DMS 273 (cell line): ENCODE results near the gene ZNF281.
"Not testable (repeated sequence)": the region's sequence is repeated elsewhere in the genome, so short reads cannot be mapped to it uniquely, and the experiment has no call there.

Experiments
- DNase-seq: peaks from one replicate; lab custom pipeline; 2025; ENCODE audit not compliant: unreplicated experiment; lab: John Stamatoyannopoulos, UW

Gene ZNF281

DNA sequence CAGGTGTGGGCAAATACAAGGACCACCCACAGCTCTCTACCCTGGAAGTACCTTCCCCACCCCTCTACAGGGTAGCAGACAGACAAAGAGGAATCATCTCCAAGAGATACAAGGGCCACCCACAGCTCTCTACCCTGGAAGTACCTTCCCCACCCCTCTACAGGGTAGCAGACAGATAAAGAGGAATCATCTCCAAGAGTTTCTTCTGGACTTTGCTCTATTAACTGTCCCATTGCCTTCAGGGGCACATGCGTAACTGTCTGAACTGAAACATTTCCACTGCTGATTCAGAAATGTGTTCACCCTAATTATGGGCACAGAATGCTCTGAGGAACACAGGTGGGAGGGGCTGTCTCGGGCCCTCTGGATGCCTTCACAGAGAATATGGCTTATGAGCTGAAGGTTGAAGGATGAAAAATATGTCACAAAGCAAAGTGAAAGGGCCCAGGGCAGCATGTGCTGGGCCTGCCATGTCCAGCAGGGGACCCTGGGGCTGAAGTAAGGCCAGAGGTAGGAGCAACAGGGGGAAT is 43.9 kb downstream of the ZNF281 start:
- DNase-seq: no peak

- no peak for DNase-seq
Observed at GRCh38 chr1:200364831-200365230, 45.0 kb downstream of the ZNF281 start.

DNA sequence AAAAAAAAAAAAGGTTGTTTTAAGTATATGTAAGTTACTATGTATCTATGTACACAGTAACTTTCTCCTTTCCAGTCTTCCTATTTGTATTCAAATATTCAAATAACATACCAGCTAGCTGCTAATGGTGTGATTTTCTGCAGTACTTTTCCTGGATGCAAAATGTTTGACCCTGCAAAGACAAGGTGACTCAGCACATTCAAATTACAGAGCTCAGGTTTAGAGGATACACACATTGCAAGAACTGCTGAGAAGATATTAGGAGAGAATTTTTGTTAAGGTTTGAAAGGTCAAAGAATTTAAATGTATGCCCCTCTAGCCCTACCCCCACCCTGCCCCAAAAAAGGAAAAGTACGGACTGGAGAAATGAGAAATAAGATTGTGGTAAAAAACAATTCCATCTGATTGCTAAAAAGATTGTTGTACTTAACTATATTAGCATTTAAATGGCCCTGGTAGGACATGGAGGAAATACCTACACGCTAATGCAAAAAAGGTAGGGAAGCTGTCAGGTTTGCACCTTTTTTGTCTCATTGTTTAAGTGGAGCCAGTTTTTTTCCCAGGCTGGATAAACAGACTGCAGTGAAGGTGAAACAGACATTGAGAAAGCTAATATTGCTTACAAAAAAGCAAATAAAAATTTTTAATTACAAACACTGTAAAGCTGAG is 45.6 kb downstream of the ZNF281 start:
- no peak for DNase-seq

GRCh38 chr1:200363264-200363933 is 46.4 kb downstream of the ZNF281 start:
- no peak for DNase-seq

DNA sequence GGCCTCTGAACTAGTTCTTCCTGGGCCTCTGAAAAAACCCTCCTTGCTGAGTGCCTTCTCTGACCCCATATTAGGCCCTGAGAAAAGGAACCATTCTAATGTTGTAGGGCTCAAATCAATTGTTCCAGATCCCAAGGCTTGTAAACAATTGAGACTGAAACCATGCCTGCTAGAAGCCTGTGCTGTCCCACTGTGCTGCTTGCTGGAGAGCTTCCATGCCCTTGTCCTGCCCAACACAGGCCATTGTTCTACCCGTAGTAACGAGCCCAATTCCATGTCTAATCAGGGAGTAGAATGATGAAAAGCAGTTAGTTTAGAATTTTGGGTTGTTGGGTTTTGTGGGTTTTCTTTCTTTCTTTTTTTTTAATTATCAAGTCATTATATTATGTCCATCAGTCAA is 47.4 kb downstream of the ZNF281 start:
- DNase-seq: no peak

GRCh38 chr1:200359610-200360163 is 50.1 kb downstream of the ZNF281 start:
- no peak for DNase-seq

- not testable (repeated sequence) for DNase-seq
Observed at GRCh38 chr1:200357925-200358324, 51.9 kb downstream of the ZNF281 start.

DNA sequence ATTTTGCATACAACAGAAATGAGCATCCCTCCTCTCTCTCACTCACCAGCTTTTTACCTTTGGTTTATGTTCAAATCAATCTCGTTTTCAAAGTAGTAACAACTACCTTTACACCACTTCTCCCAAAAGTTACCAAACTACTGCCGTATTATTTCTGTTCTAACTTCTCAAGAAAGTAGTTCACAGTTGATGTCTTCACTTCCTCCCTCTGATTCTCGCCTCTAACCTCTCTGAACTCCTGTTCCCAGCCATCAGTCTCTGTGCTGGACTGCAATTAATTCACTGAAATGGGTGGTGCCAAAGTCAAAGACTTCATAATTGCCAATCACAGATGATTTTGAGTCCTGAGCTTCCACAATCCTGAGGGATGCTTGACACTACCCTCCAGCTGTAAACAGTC is 54.0 kb downstream of the ZNF281 start:
- DNase-seq: no peak
